ENCODE results near the gene MAPKAP1.

The MAPKAP1 gene

GRCh38 chr9:125655691-125656410 is 51.2 kb downstream of the MAPKAP1 start:
- H3K4me3 ChIP-seq (ENCODE audit: low read depth, low read length), result no peak overlapping the region
- no peaks in the 10 kb centered on the region for H3K27me3 ChIP-seq (replicated peaks)
- DNase-seq, result no peak
- TF ChIP-seq CTCF (IDR thresholded peaks at IDR 0.05; ENCODE audit: low read depth, low read length, missing control alignments), result no peak
- peak overlapping the region; percentile 28 for H3K27ac ChIP-seq
- in situ Hi-C loops (cut with HindIII; ENCODE audit: low pct_ligation_motif_present, low sequenced_read_pairs), result no loop called here
- no peaks in the 10 kb centered on the region for H3K36me3 ChIP-seq (replicated peaks)

GRCh38 chr9:125655066-125655633 is 51.9 kb downstream of the MAPKAP1 start:
- no peak overlapping the region for H3K4me3 ChIP-seq (ENCODE audit: low read depth, low read length)
- no peak for TF ChIP-seq CTCF (IDR thresholded peaks at IDR 0.05; ENCODE audit: low read depth, low read length, missing control alignments)
- H3K36me3 ChIP-seq (replicated peaks), result no peaks in the 10 kb centered on the region
- peak overlapping the region; percentile 20 for H3K27ac ChIP-seq
- DNase-seq, result no peak
- no peaks in the 10 kb centered on the region for H3K27me3 ChIP-seq (replicated peaks)
- in situ Hi-C loops (cut with HindIII; ENCODE audit: low pct_ligation_motif_present, low sequenced_read_pairs), result no loop called here

- no peak for DNase-seq
- Histone ChIP-seq H3K27me3 (replicated peaks) (no peaks in the 10 kb centered on the region), H3K27ac (no peak overlapping the region), H3K36me3 (replicated peaks) (no peaks in the 10 kb centered on the region), H3K4me3 (ENCODE audit: low read depth, low read length) (no peak overlapping the region)
- in situ Hi-C loops (cut with HindIII; ENCODE audit: low pct_ligation_motif_present, low sequenced_read_pairs), result no loop called here
- no peak for TF ChIP-seq CTCF (IDR thresholded peaks at IDR 0.05; ENCODE audit: low read depth, low read length, missing control alignments)
Observed at GRCh38 chr9:125654121-125654520, 52.9 kb downstream of the MAPKAP1 start.

- in situ Hi-C loops (cut with HindIII; ENCODE audit: low pct_ligation_motif_present, low sequenced_read_pairs), result no loop called here
- Histone ChIP-seq H3K27ac (no peak overlapping the region), H3K36me3 (replicated peaks) (no peaks in the 10 kb centered on the region), H3K27me3 (replicated peaks) (no peaks in the 10 kb centered on the region), H3K4me3 (ENCODE audit: low read depth, low read length) (no peak overlapping the region)
- no peak for TF ChIP-seq CTCF (IDR thresholded peaks at IDR 0.05; ENCODE audit: low read depth, low read length, missing control alignments)
- no peak for DNase-seq
Observed at GRCh38 chr9:125653325-125653724, 53.7 kb downstream of the MAPKAP1 start.

- Histone ChIP-seq H3K4me3 (ENCODE audit: low read depth, low read length) (no peak overlapping the region), H3K36me3 (replicated peaks) (no peaks in the 10 kb centered on the region), H3K27ac (no peak overlapping the region), H3K27me3 (replicated peaks) (no peaks in the 10 kb centered on the region)
- TF ChIP-seq CTCF (IDR thresholded peaks at IDR 0.05; ENCODE audit: low read depth, low read length, missing control alignments), result no peak
- DNase-seq, result no peak
- in situ Hi-C loops (cut with HindIII; ENCODE audit: low pct_ligation_motif_present, low sequenced_read_pairs), result no loop called here
Observed at GRCh38 chr9:125652759-125653158, 54.2 kb downstream of the MAPKAP1 start.

GRCh38 chr9:125652233-125652594 is 54.8 kb downstream of the MAPKAP1 start:
- Histone ChIP-seq H3K4me3 (ENCODE audit: low read depth, low read length) (no peak overlapping the region), H3K36me3 (replicated peaks) (no peaks in the 10 kb centered on the region), H3K27ac (no peak overlapping the region), H3K27me3 (replicated peaks) (no peaks in the 10 kb centered on the region)
- DNase-seq, result no peak
- in situ Hi-C loops (cut with HindIII; ENCODE audit: low pct_ligation_motif_present, low sequenced_read_pairs), result no loop called here
- no peak for TF ChIP-seq CTCF (IDR thresholded peaks at IDR 0.05; ENCODE audit: low read depth, low read length, missing control alignments)
